CD4-positive, CD25-positive, alpha-beta regulatory T cell (primary cell): ENCODE data around the gene FOXL2. TPM values are rescaled to one million over a fixed set of nuclear protein-coding genes. Genes with fewer than 3 reads are reported as not detected.
"Not testable (repeated sequence)": the region's sequence is repeated elsewhere in the genome, so short reads cannot be mapped to it uniquely, and the experiment has no call there.

Source experiments
- ATAC-seq, 2 donors: fragments of 150-1000 bp; cut with Tn5 transposase; one replicate each; pipeline ENCODE4 v1.10.0; 2021; ENCODE audit warnings: low read depth in 2 of 2, moderate number of reproducible peaks in 2 of 2, moderate library complexity in 1 of 2
- DNase-seq, 3 donors: peaks; one replicate each; pipeline versions ENCODE4 v3.0.0 to v3.0.0-alpha.2; 2012 to 2022; ENCODE audit warnings: mixed read lengths in 1 of 3
- H3K27ac ChIP-seq: one replicate; pipeline ENCODE4 v1.7.0; 2013; ENCODE audit warnings: mild to moderate bottlenecking, low read length; ENCODE audit not compliant: insufficient read depth, poor library complexity, severe bottlenecking
- H3K27me3 ChIP-seq: one replicate; pipeline ENCODE4 v1.7.0; 2013; ENCODE audit warnings: low read length; ENCODE audit not compliant: control insufficient read depth, insufficient read depth
- H3K36me3 ChIP-seq: one replicate; pipeline ENCODE4 v1.7.0; 2013; ENCODE audit warnings: mild to moderate bottlenecking, low read length, moderate library complexity; ENCODE audit not compliant: control insufficient read depth, insufficient read depth
- H3K4me1 ChIP-seq: 2 replicates; pipeline ENCODE4 v1.7.0; 2013; ENCODE audit warnings: mild to moderate bottlenecking, low read length; ENCODE audit not compliant: insufficient read depth, control insufficient read depth, poor library complexity, severe bottlenecking
- H3K4me3 ChIP-seq: one replicate; pipeline ENCODE4 v1.7.0; 2013; ENCODE audit warnings: low read depth, mild to moderate bottlenecking, low read length, moderate library complexity
- H3K9me3 ChIP-seq, 2 experiments: 1 replicate in 1 of 2; 2 replicates in 1 of 2; pipeline ENCODE4 v1.7.0; 2013; ENCODE audit warnings: low read length in 2 of 2, mild to moderate bottlenecking in 1 of 2, moderate library complexity in 1 of 2; ENCODE audit not compliant: control insufficient read depth in 2 of 2
- H3K27ac Mint-ChIP-seq, 3 donors: one replicate each; pipeline ENCODE4 v1.8.0; 2020 to 2022; ENCODE audit warnings: mild to moderate bottlenecking in 3 of 3, mixed read lengths in 3 of 3, moderate library complexity in 2 of 3
- H3K27me3 Mint-ChIP-seq: one replicate; pipeline ENCODE4 v1.8.0; 2022; ENCODE audit warnings: mild to moderate bottlenecking, mixed read lengths
- H3K36me3 Mint-ChIP-seq: one replicate; pipeline ENCODE4 v1.8.0; 2020; ENCODE audit warnings: mixed read lengths
- H3K4me1 Mint-ChIP-seq, 4 donors: one replicate each; pipeline ENCODE4 v1.8.0; 2020 to 2022; ENCODE audit warnings: mixed read lengths in 4 of 4, mild to moderate bottlenecking in 1 of 4
- H3K4me3 Mint-ChIP-seq, 4 donors: one replicate each; pipeline ENCODE4 v1.8.0; 2020 to 2022; ENCODE audit warnings: mild to moderate bottlenecking in 4 of 4, mixed read lengths in 4 of 4, moderate library complexity in 3 of 4
- H3K9me3 Mint-ChIP-seq, 7 donors: one replicate each; pipeline ENCODE4 v1.8.0; 2020 to 2022; ENCODE audit warnings: mixed read lengths in 7 of 7, mild to moderate bottlenecking in 3 of 7, moderate library complexity in 2 of 7
- polyA plus RNA-seq, 4 donors: library from polyadenylated mRNA; unstranded; fragments of 300-500 nt; fragmentation: Illumina TruSeq; gene quantifications; one replicate each; pipeline ENCODE4 v1.2.3, GENCODE V29; 2021
- total RNA-seq: library from RNA; stranded (reverse); gene quantifications from one replicate; pipeline ENCODE4 v1.2.3, GENCODE V29; 2022

The FOXL2 gene
- total and polyA plus RNA-seq, 5 donors from 2014 or later, result not detected

DNA sequence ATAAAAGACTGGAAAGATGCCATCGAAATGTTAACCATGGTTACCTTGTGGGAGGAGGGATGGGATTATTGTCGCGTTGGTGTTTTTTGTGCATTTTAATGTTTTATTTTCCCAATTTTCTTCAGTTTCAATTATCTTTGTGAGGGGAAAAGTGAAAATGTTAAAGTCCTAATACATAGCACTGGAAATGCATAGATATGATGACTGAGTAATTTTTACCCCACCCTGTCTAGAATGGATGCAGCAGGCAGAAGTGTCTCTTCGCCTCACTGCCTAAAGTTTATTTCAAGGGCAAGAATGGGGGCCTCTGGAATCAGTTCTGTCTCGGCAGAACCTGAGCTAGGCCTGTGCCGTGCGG is 11.5 kb downstream of the FOXL2 start:
- Histone ChIP-seq H3K36me3 (no peaks in the 10 kb centered on the region), H3K4me1 (peaks cover 43% of the 10 kb centered on the region), H3K27ac (no peak overlapping the region), H3K27me3 (peaks cover 23% of the 10 kb centered on the region), H3K9me3 (no peaks in the 10 kb centered on the region), H3K4me3 (no peak overlapping the region)
- H3K4me1 Mint-ChIP-seq, result peaks cover 5 to 36% (median 14%) of the 10 kb centered on the region in 4 donors
- no peak for DNase-seq
- no peak overlapping the region for H3K27ac Mint-ChIP-seq
- H3K27me3 Mint-ChIP-seq, result peaks cover 90% of the 10 kb centered on the region
- no peaks in the 10 kb centered on the region for H3K36me3 Mint-ChIP-seq
- H3K4me3 Mint-ChIP-seq, result peak overlapping the region; percentile 70 to 81 (median 77)
- ATAC-seq, result no peak
- H3K9me3 Mint-ChIP-seq, result peaks cover 0 to 1% (median 0%) of the 10 kb centered on the region in 7 donors

DNA sequence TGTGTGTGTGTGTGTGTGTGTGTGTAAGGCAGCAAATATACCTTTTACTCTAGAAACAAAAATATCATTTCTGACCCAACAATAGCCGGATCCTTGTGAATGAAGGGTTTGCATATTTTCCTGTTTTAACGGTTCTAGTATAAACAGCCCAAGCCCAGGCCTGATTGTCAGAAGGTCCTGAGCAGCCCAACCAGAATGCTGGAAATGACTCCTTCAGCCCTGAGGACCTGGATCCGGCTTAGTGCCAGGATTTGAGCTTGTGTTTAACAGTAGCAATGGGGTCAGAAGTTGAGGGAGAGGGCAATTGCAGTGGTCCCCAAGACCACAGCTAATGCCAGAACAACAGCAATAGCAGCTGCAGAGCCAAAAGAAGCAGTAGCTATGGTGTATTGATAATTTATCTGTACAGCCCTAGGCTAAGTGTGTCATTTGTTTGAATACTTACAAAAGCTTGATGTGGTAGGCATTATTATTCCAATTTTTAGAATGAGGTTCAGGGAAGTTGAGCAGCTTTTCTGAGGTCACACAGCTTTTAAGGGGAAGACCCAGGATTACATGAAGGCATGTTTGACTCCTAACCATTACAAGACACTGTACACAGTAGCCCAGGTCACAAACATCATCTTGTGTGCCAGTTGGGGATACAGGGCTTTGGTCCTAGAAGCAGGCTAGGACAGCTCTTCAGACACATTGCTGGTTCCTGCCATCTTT is 12.8 kb downstream of the FOXL2 start:
- H3K27me3 ChIP-seq, result peaks cover 21% of the 10 kb centered on the region
- DNase-seq (no peak), ATAC-seq (no peak)
- Mint-ChIP-seq H3K27me3 (peaks cover 77% of the 10 kb centered on the region), H3K4me1 (peaks cover 5 to 33% (median 14%) of the 10 kb centered on the region in 4 donors), H3K4me3 (no peak overlapping the region), H3K27ac (no peak overlapping the region), H3K36me3 (no peaks in the 10 kb centered on the region), H3K9me3 (peaks cover 0 to 1% (median 0%) of the 10 kb centered on the region in 7 donors)
- no peaks in the 10 kb centered on the region for H3K9me3 ChIP-seq
- H3K4me3 ChIP-seq, result no peak overlapping the region
- H3K36me3 ChIP-seq, result no peaks in the 10 kb centered on the region
- no peak overlapping the region for H3K27ac ChIP-seq
- H3K4me1 ChIP-seq, result peaks cover 36% of the 10 kb centered on the region

- DNase-seq (no peak), ATAC-seq (no peak)
- Mint-ChIP-seq H3K27ac (no peak overlapping the region), H3K4me1 (peaks cover 5 to 24% (median 12%) of the 10 kb centered on the region in 4 donors), H3K9me3 (peaks cover 0 to 1% (median 0%) of the 10 kb centered on the region in 7 donors), H3K36me3 (no peaks in the 10 kb centered on the region), H3K4me3 (no peak overlapping the region), H3K27me3 (peaks cover 71% of the 10 kb centered on the region)
- H3K27me3 ChIP-seq, result peaks cover 21% of the 10 kb centered on the region
- no peaks in the 10 kb centered on the region for H3K36me3 ChIP-seq
- H3K4me1 ChIP-seq, result peaks cover 26% of the 10 kb centered on the region
- H3K27ac ChIP-seq, result no peak overlapping the region
- no peaks in the 10 kb centered on the region for H3K9me3 ChIP-seq
- H3K4me3 ChIP-seq, result no peak overlapping the region
Observed at GRCh38 chr3:138933068-138933668, 13.8 kb downstream of the FOXL2 start.

DNA sequence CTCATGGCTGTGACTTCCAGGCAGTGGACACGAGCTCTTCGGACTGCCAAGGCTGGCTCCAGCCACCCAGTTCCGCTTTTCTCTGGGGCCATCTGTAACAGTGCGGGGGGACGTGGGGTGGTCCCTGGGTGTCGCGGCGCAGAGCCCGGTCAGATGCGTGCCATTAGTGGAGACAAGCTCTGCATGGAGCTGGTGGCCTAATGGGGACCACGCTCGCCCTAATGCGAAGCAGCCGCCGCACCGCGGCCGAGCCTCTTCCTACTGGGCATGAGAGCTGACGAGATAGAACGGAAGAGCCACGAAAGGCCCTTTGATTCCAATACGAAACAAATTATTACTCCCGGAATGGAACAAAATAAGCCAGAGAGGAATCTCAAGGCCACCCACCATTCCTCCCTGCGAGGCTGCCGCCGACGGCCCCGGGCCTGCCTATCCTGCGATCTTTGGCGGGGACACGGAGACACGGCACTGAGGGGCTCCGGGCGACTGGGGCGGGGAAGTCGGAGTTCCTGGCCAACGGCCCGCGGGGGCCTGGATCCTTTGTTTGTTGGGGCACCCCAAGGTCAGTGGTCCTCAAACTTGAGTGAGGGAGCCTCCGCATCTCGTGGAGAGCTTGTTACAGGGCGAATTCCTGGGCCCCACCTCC is 18.1 kb downstream of the FOXL2 start:
- no peak overlapping the region for H3K27ac Mint-ChIP-seq
- peaks cover 33% of the 10 kb centered on the region for H3K27me3 Mint-ChIP-seq
- no peak for ATAC-seq
- no peaks in the 10 kb centered on the region for H3K4me1 Mint-ChIP-seq
- no peaks in the 10 kb centered on the region for H3K9me3 Mint-ChIP-seq
- Histone ChIP-seq H3K27me3 (peaks cover 2% of the 10 kb centered on the region), H3K4me3 (no peak overlapping the region), H3K27ac (no peak overlapping the region), H3K36me3 (no peaks in the 10 kb centered on the region), H3K9me3 (no peaks in the 10 kb centered on the region), H3K4me1 (no peaks in the 10 kb centered on the region)
- no peaks in the 10 kb centered on the region for H3K36me3 Mint-ChIP-seq
- H3K4me3 Mint-ChIP-seq, result no peak overlapping the region
- DNase-seq, result no peak

DNA sequence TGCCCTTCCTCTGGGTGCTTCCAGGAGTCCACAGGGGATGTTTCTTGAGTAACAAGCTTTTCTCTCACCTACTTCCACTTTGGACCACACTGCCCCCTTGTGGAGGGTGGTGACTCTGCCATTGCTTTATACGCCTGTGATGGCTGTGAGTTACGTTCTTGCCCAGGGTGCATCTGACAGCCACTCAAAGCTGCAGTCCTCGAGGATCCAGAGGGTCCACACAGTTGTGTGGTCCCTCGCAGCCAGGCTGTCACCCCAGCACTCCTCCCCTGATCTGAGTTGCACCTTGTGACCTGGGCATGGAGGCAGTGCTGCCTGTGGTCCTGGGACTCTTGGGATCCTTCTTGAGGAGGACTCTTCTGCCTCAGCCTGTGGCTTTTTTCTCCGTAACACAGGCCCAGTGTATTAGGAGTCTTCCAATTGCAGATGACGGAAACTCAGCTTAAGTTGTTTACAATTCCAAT is 23.4 kb downstream of the FOXL2 start:
- no peaks in the 10 kb centered on the region for H3K36me3 ChIP-seq
- H3K4me1 ChIP-seq, result peaks cover 3% of the 10 kb centered on the region
- peaks cover 0 to 2% (median 0%) of the 10 kb centered on the region in 7 donors for H3K9me3 Mint-ChIP-seq
- no peak overlapping the region for H3K4me3 Mint-ChIP-seq
- H3K27me3 ChIP-seq, result no peaks in the 10 kb centered on the region
- DNase-seq (peak; percentile 71 to 87 (median 75)), ATAC-seq (peak; percentile 83 to 86)
- no peak overlapping the region for H3K27ac ChIP-seq
- peaks cover 14% of the 10 kb centered on the region for H3K27me3 Mint-ChIP-seq
- H3K9me3 ChIP-seq, result no peaks in the 10 kb centered on the region
- no peak overlapping the region for H3K4me3 ChIP-seq
- peaks cover 0 to 5% (median 0%) of the 10 kb centered on the region in 4 donors for H3K4me1 Mint-ChIP-seq
- H3K36me3 Mint-ChIP-seq, result peaks cover 2% of the 10 kb centered on the region
- H3K27ac Mint-ChIP-seq, result peak overlapping the region in 1 of 3 donors; percentile 63

GRCh38 chr3:138922400-138922799 is 24.5 kb downstream of the FOXL2 start:
- not testable (repeated sequence) for DNase-seq, H3K4me1 Mint-ChIP-seq, H3K9me3 Mint-ChIP-seq, H3K4me3 ChIP-seq, ATAC-seq, H3K27ac Mint-ChIP-seq, H3K27ac ChIP-seq, H3K27me3 ChIP-seq, H3K36me3 ChIP-seq, H3K36me3 Mint-ChIP-seq, H3K9me3 ChIP-seq, H3K4me3 Mint-ChIP-seq, H3K4me1 ChIP-seq
- H3K27me3 Mint-ChIP-seq, result peaks cover 20% of the 10 kb centered on the region

DNA sequence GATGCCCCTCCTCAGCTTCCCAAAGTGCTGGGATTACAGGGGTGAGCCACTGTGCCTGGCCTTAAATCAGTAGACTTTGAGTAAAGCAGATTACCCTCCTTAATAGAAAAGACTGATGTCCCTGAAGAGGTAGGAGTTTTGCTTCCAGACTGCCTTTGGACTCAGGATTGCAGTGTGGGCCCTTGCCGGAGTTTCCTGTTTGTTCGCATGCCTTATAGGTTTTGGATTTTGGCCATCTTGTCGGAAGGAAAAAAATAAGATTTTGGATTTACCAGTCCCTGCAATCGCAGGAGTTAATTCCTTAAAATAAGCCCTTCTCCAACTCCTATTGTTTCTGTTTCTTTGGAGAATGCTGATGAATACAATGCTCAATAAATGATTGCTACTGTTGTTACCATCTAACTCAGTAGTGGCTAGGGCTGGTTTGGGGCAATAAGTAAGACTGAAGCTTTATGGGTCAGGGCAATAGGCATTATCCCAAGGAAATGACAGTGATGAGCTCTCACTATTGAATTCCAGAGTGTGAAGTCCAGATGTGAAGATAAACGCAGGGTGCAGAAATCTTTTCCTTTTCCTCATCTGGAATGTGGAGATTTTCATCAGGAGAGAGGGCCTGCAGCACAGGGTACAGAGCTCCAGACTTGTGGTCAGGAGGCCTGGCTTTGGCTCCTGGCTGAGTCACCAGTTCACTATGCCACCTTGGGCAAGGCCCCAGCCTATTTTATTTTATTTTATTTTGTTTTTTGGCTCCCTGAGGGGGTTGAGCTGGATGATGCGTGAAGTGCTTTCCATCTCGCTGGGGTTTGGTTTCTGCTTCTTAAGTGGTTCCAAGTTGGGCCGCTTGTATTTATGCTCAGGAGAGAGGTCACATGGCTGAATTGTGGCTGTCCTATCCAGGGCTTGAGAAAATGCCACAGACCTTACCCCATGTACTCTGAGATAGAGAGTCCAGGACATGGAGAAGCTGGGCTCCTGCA is 25.3 kb downstream of the FOXL2 start:
- peaks cover 2% of the 10 kb centered on the region for H3K36me3 Mint-ChIP-seq
- H3K9me3 ChIP-seq, result no peaks in the 10 kb centered on the region
- peaks cover 20% of the 10 kb centered on the region for H3K27me3 Mint-ChIP-seq
- no peaks in the 10 kb centered on the region for H3K27me3 ChIP-seq
- no peaks in the 10 kb centered on the region for H3K36me3 ChIP-seq
- peaks cover 0 to 5% (median under 1%) of the 10 kb centered on the region in 4 donors for H3K4me1 Mint-ChIP-seq
- no peak overlapping the region for H3K27ac ChIP-seq
- H3K4me1 ChIP-seq, result peaks cover 3% of the 10 kb centered on the region
- no peak overlapping the region for H3K4me3 Mint-ChIP-seq
- H3K4me3 ChIP-seq, result no peak overlapping the region
- H3K9me3 Mint-ChIP-seq, result peaks cover 0 to 2% (median 0%) of the 10 kb centered on the region in 7 donors
- DNase-seq (no peak), ATAC-seq (no peak)
- no peak overlapping the region for H3K27ac Mint-ChIP-seq
